NCI-H2196 treated with DMSO at 0.1 percent for 48 hours (cell line): ENCODE data around the gene REXO2.

Experiments used
- DNase-seq: peaks from one replicate; lab custom pipeline; 2025; ENCODE audit not compliant: unreplicated experiment; lab: John Stamatoyannopoulos, UW

Gene REXO2

GRCh38 chr11:114439229-114440120 is at the start of gene REXO2:
REXO2 (plus strand) TSS chr11:114439467; CDS start chr11:114439529, 62 bp downstream.
- DNase-seq: peak; percentile 81

GRCh38 chr11:114392735-114393667 is 46.3 kb upstream of the REXO2 start:
- DNase-seq: no peak

GRCh38 chr11:114395736-114396135 is 43.5 kb upstream of the REXO2 start:
- no peak for DNase-seq

- no peak for DNase-seq
These were observed 42.4 kb upstream of the REXO2 start for GRCh38 chr11:114396916-114397315.

GRCh38 chr11:114397349-114397982 is 41.8 kb upstream of the REXO2 start:
- no peak for DNase-seq

- no peak for DNase-seq
These were observed 40.9 kb upstream of the REXO2 start for GRCh38 chr11:114398303-114398920.

- DNase-seq: peak; percentile 58
These were observed 39.6 kb upstream of the REXO2 start for GRCh38 chr11:114399490-114400215.

- DNase-seq: peak; percentile 90
These were observed 38.9 kb upstream of the REXO2 start, which contains the start of the genes C11orf71 and RBM7 for GRCh38 chr11:114400216-114400914. C11orf71 (minus strand) TSS chr11:114400511; CDS start chr11:114400331, 180 bp downstream. RBM7 (plus strand) TSS chr11:114400666; CDS start chr11:114400672, 6 bp downstream.

- no peak for DNase-seq
These were observed 38.4 kb upstream of the REXO2 start for GRCh38 chr11:114400915-114401223.

GRCh38 chr11:114401311-114401710 is 38.0 kb upstream of the REXO2 start:
- DNase-seq: no peak

GRCh38 chr11:114412946-114413345 is 26.3 kb upstream of the REXO2 start:
- DNase-seq: no peak

- no peak for DNase-seq
These were observed 25.3 kb upstream of the REXO2 start for GRCh38 chr11:114413958-114414357.

- DNase-seq: no peak
These were observed 22.8 kb upstream of the REXO2 start for GRCh38 chr11:114416441-114416961.

- DNase-seq: no peak
These were observed 13.0 kb upstream of the REXO2 start for GRCh38 chr11:114426280-114426679.

- DNase-seq: no peak
These were observed 9.0 kb upstream of the REXO2 start for GRCh38 chr11:114430290-114430689.

GRCh38 chr11:114432893-114433292 is 6.4 kb upstream of the REXO2 start:
- no peak for DNase-seq

- no peak for DNase-seq
These were observed 5.9 kb upstream of the REXO2 start for GRCh38 chr11:114433376-114433775.

- DNase-seq: no peak
These were observed 964 bp upstream of the REXO2 start for GRCh38 chr11:114438303-114438702.
